DOHH2 (cell line): ENCODE results near the gene SLCO2A1.

ENCODE experiments used
- EZH2phosphoT487 ChIP-seq: fragments of 200-600 bp; sonication (generic); IDR thresholded peaks from 2 replicates; pipeline ENCODE4 v1.6.1; 2017; ENCODE audit warnings: borderline replicate concordance, mild to moderate bottlenecking, antibody characterized with exemption, low read length, moderate library complexity, mixed read lengths
- TF ChIP-seq, protein P1 (sequence below): fragments of 200-600 bp; sonication (generic); IDR thresholded peaks from one replicate; pipeline ENCODE4 v1.5.1; 2014; ENCODE audit warnings: antibody characterized with exemption, mild to moderate bottlenecking, low read depth, low read length; ENCODE audit not compliant: poor library complexity, severe bottlenecking

DNA sequence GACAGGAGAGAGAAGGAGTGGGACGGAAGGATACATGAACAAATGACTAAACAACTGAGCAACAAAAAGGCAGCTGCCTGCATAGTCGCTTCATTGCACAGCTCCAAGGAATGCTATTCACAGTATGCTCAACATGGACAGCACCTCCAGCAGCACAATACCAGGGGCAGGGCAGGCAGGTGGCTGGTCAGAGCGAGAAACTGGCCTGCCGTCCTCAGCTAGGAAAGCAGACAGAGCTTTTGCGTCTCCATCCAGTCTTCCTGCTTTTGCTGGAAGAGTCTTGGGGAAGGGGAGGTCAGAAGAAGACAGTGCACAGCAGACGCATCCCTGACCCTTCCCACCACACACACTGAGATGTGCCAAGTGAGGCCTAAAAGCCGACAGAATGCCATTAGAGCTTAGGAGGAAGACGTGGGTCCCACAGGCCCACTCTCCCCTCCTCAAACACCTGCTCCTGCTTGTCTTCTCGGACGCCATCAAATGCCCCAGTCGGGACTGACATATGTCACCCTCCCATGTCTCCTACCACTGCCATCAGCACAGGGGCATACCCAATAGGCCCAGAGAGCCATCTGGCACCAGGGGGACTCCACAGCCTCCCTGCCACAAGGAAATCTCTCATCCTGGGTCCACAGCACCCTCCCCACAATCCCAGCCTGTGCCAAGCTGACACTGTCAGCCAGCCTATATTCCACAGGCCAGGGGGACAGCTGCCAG lies 137.9 kb downstream of the SLCO2A1 start:
- TF ChIP-seq, protein P1, sequence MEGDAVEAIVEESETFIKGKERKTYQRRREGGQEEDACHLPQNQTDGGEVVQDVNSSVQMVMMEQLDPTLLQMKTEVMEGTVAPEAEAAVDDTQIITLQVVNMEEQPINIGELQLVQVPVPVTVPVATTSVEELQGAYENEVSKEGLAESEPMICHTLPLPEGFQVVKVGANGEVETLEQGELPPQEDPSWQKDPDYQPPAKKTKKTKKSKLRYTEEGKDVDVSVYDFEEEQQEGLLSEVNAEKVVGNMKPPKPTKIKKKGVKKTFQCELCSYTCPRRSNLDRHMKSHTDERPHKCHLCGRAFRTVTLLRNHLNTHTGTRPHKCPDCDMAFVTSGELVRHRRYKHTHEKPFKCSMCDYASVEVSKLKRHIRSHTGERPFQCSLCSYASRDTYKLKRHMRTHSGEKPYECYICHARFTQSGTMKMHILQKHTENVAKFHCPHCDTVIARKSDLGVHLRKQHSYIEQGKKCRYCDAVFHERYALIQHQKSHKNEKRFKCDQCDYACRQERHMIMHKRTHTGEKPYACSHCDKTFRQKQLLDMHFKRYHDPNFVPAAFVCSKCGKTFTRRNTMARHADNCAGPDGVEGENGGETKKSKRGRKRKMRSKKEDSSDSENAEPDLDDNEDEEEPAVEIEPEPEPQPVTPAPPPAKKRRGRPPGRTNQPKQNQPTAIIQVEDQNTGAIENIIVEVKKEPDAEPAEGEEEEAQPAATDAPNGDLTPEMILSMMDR = no peak
- TF ChIP-seq EZH2phosphoT487 = no peak
